ENCODE results near the gene THG1L. TPM values are rescaled to one million over a fixed set of nuclear protein-coding genes. Genes with fewer than 3 reads are reported as not detected.
"Not testable (repeated sequence)": the region's sequence is repeated elsewhere in the genome, so short reads cannot be mapped to it uniquely, and the experiment has no call there.

THG1L gene
- total RNA-seq, 1 donor from 2014 or later: 0.32 TPM

DNA sequence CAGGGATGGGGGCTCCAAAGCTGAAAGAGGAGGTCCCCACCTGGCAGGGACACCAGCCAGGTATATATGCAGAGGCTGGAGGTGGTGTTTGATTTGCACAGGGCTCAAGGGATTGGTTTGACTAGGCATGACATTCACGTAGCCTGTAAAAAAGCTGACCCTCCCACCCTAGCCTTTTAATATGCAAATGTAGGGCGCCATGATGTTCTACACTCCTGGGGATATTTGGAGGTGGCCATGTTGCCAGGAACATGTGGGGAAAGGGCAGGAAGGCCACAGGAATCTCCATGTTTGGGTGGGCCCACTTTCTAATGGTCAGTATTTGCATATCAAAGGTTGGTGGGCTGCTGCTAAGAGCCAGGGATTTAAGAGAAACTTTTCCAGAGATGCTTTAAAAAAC is 12.0 kb upstream of the THG1L start:
- Histone ChIP-seq H3K36me3 (no peaks in the 10 kb centered on the region), H3K4me1 (peaks cover 0 to 5% of the 10 kb centered on the region in 2 donors), H3K4me3 (no peak overlapping the region), H3K27me3 (no peaks in the 10 kb centered on the region), H3K9me3 (no peaks in the 10 kb centered on the region), H3K27ac (no peak overlapping the region)
- TF ChIP-seq, protein P1, sequence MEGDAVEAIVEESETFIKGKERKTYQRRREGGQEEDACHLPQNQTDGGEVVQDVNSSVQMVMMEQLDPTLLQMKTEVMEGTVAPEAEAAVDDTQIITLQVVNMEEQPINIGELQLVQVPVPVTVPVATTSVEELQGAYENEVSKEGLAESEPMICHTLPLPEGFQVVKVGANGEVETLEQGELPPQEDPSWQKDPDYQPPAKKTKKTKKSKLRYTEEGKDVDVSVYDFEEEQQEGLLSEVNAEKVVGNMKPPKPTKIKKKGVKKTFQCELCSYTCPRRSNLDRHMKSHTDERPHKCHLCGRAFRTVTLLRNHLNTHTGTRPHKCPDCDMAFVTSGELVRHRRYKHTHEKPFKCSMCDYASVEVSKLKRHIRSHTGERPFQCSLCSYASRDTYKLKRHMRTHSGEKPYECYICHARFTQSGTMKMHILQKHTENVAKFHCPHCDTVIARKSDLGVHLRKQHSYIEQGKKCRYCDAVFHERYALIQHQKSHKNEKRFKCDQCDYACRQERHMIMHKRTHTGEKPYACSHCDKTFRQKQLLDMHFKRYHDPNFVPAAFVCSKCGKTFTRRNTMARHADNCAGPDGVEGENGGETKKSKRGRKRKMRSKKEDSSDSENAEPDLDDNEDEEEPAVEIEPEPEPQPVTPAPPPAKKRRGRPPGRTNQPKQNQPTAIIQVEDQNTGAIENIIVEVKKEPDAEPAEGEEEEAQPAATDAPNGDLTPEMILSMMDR (IDR thresholded peaks at IDR 0.05): no peak
- intact Hi-C loops (cut with DNase I): loop anchor here (2.0 kb wide), 2 partner anchors 242 to 288 kb away; no protein-coding TSS in a partner anchor
- no peak for DNase-seq (ENCODE audit: low spot score in 2 of 2)

DNA sequence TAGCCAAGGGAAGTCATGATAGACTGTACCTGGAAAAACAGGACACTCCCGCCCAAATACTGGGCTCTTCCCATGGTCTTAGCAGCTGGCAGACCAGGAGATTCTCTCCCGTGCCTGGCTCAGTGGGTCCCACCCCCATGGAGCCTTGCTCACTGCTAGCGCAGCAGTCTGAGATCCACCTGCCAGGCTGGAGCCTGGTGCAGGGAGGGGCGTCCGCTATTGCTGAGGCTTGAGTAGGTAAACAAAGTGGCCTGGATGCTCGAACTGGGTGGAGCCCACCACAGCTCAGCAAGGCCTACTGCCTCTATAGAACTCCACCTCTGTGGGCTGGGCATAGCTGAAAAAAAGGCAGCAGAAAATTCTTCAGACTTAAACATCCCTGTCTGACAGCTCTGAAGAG is 10.1 kb upstream of the THG1L start:
- TF ChIP-seq, protein P1 (IDR thresholded peaks at IDR 0.05): no peak
- Histone ChIP-seq H3K27ac (no peak overlapping the region), H3K4me3 (no peak overlapping the region), H3K27me3 (no peaks in the 10 kb centered on the region), H3K9me3 (no peaks in the 10 kb centered on the region), H3K36me3 (no peaks in the 10 kb centered on the region), H3K4me1 (peaks cover 0 to 5% of the 10 kb centered on the region in 2 donors)
- intact Hi-C loops (cut with DNase I): no loop called here
- DNase-seq (ENCODE audit: low spot score in 2 of 2): no peak

DNA sequence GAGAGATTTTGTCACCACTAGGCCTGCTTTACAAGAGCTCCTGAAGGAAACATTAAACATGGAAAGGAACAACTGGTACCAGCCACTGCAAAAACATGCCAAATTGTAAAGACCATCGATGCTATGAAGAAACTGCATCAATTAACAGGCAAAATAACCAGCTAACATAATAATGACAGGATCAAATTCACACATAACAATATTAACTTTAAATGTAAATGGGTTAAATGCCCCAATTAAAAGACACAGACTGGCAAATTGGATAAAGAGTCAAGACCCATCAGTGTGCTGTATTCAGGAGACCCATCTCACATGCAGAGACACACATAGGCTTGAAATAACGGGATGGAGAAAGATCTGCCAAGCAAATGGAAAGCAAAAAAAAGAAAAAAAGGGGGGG is 8.3 kb upstream of the THG1L start:
- H3K9me3 ChIP-seq; H3K27me3 ChIP-seq; DNase-seq (ENCODE audit: low spot score in 2 of 2); H3K36me3 ChIP-seq; H3K27ac ChIP-seq; intact Hi-C loops (cut with DNase I); H3K4me1 ChIP-seq; H3K4me3 ChIP-seq: not testable (repeated sequence)

DNA sequence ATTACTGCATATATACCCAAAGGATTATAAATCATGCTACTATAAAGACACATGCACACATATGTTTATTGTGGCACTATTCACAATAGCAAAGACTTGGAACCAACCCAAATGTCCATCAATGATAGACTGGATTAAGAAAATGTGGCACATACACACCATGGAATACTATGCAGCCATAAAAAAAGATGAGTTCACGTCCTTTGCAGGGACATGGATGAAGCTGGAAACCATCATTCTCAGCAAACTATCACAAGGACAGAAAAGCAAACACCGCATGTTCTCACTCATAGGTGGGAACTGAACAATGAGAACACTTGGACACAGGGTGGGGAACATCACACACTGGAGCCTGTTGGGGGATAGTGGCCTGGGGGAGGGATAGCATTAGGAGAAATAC is 4.6 kb upstream of the THG1L start:
- H3K4me1 ChIP-seq; H3K27me3 ChIP-seq; H3K4me3 ChIP-seq; H3K36me3 ChIP-seq; DNase-seq (ENCODE audit: low spot score in 2 of 2); intact Hi-C loops (cut with DNase I); H3K9me3 ChIP-seq; H3K27ac ChIP-seq: not testable (repeated sequence)

DNA sequence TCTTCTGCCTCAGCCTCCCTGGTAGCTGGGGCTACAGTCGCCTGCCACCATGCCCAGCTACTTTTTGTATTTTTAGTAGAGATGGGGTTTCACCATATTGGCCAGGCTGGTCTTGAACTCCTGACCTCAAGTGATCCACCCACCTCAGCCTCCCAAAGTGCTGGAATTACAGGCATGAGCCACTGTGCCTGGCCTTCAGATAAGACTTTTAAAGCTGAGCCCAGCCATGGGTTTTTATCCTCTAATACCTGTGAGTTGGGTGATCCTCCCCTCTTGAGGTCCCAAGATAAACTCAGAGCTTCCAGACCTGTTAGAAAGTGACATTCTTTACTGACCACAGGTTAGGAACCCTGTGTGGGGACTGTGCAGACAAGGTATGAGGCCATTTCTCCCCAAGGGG is 3.4 kb upstream of the THG1L start:
- DNase-seq (ENCODE audit: low spot score in 2 of 2); intact Hi-C loops (cut with DNase I); H3K27ac ChIP-seq; H3K9me3 ChIP-seq; H3K36me3 ChIP-seq; H3K4me1 ChIP-seq; H3K4me3 ChIP-seq; H3K27me3 ChIP-seq: not testable (repeated sequence)

DNA sequence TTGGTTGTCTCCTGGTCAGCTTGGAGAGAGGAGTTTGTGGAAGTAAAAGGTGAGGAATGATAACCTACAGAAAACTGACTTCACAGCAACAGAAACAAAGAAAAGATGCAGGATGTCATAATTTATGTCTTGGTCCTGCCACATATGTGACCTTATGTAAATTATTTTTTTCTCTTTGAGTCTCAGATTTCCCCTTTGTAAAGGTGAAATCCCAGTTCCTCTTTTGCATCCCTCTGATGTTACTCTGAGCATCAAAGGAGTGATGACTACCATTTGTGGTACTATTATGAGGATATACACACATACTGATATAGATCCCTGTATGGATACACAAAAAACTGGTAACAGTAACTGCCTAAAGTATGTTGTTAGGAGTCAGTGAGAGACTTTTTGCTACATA is 1.4 kb upstream of the THG1L start:
- intact Hi-C loops (cut with DNase I): loop anchor here (2.0 to 5.0 kb wide), 3 partner anchors 218 to 463 kb away; partner anchors contain the start of gene CYFIP2
- Histone ChIP-seq H3K4me1 (no peaks in the 10 kb centered on the region), H3K27ac (no peak overlapping the region), H3K9me3 (no peaks in the 10 kb centered on the region), H3K27me3 (no peaks in the 10 kb centered on the region), H3K36me3 (no peaks in the 10 kb centered on the region), H3K4me3 (no peak overlapping the region)
- DNase-seq (ENCODE audit: low spot score in 2 of 2): no peak
- TF ChIP-seq, protein P1 (IDR thresholded peaks at IDR 0.05): no peak

DNA sequence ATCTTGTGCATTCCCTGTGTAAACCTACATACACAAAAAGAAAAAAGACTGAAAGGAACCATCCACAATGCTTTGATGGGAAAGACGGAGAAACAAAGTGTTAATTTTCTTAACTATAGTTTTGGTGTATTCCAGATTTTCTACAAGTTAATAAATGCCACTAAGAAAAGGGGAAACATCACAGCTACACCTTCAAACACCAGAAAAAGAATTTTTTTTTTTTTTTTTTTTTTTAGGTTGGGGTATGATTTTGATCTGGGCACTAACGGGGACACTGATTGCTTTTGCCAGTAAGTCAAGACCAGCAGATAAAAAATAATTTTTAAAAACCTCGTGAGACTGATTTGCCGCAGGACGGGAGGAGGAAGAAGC is 334 bp upstream of the THG1L start:
- Histone ChIP-seq H3K9me3 (no peaks in the 10 kb centered on the region), H3K36me3 (peaks cover 0 to 2% of the 10 kb centered on the region in 2 donors), H3K27ac (peak overlapping the region; percentile 87), H3K27me3 (no peaks in the 10 kb centered on the region), H3K4me1 (no peaks in the 10 kb centered on the region), H3K4me3 (peak overlapping the region; percentile 59 to 76)
- no peak for DNase-seq (ENCODE audit: low spot score in 2 of 2)
- TF ChIP-seq, protein P1 (IDR thresholded peaks at IDR 0.05): no peak
- intact Hi-C loops (cut with DNase I): loop anchor here (1.0 to 5.0 kb wide), 4 partner anchors 12 to 464 kb away; partner anchors contain the start of genes CYFIP2 and LSM11
